ENCODE data around the gene PIM2. TPM values are rescaled to one million over a fixed set of nuclear protein-coding genes. Genes with fewer than 3 reads are reported as not detected.

Gene PIM2
- total and polyA plus RNA-seq, 5 donors from 2014 or later = 391 to 549 (median 475) TPM

GRCh38 chrX:48933757-48934156 lies 14.9 kb upstream of the PIM2 start:
- peak overlapping the region; percentile 91 to 98 (median 95) for H3K27ac Mint-ChIP-seq
- H3K27me3 ChIP-seq (ENCODE audit: control insufficient read depth, insufficient read depth, low read length) = no peaks in the 10 kb centered on the region
- no peaks in the 10 kb centered on the region for H3K9me3 ChIP-seq (ENCODE audit: control insufficient read depth in 2 of 2, low read length in 2 of 2)
- DNase-seq (peak in 1 of 3 donors; percentile 13), ATAC-seq (ENCODE audit: low read depth in 2 of 2) (no peak)
- H3K36me3 Mint-ChIP-seq = peaks cover 26% of the 10 kb centered on the region
- peak overlapping the region in 3 of 4 donors; percentile 19 to 85 (median 43) for H3K4me3 Mint-ChIP-seq
- peaks cover 0 to 2% (median 0%) of the 10 kb centered on the region in 7 donors for H3K9me3 Mint-ChIP-seq
- no peak overlapping the region for H3K4me3 ChIP-seq (ENCODE audit: low read depth, low read length)
- H3K36me3 ChIP-seq (ENCODE audit: control insufficient read depth, insufficient read depth, low read length) = peaks cover 16% of the 10 kb centered on the region
- H3K27ac ChIP-seq (ENCODE audit: insufficient read depth, low read length, poor library complexity, severe bottlenecking) = peak overlapping the region; percentile 99
- peaks cover 26 to 63% (median 45%) of the 10 kb centered on the region in 4 donors for H3K4me1 Mint-ChIP-seq
- peaks cover 54% of the 10 kb centered on the region for H3K4me1 ChIP-seq (ENCODE audit: control insufficient read depth, insufficient read depth, low read length, poor library complexity, severe bottlenecking)
- no peaks in the 10 kb centered on the region for H3K27me3 Mint-ChIP-seq

GRCh38 chrX:48927736-48928382 lies 9.0 kb upstream of the PIM2 start:
- Mint-ChIP-seq H3K4me3 (no peak overlapping the region), H3K27me3 (no peaks in the 10 kb centered on the region), H3K4me1 (peaks cover 4 to 49% (median 16%) of the 10 kb centered on the region in 4 donors), H3K27ac (peak overlapping the region in 2 of 3 donors; percentile 35 to 48), H3K9me3 (peaks cover 0 to 2% (median 0%) of the 10 kb centered on the region in 7 donors), H3K36me3 (peaks cover 34% of the 10 kb centered on the region)
- H3K4me1 ChIP-seq (ENCODE audit: control insufficient read depth, insufficient read depth, low read length, poor library complexity, severe bottlenecking) = peaks cover 23% of the 10 kb centered on the region
- no peak for ATAC-seq (ENCODE audit: low read depth in 2 of 2)
- H3K36me3 ChIP-seq (ENCODE audit: control insufficient read depth, insufficient read depth, low read length) = peaks cover 24% of the 10 kb centered on the region
- DNase-seq = no peak
- no peak overlapping the region for H3K4me3 ChIP-seq (ENCODE audit: low read depth, low read length)
- H3K9me3 ChIP-seq (ENCODE audit: control insufficient read depth in 2 of 2, low read length in 2 of 2) = no peaks in the 10 kb centered on the region
- H3K27me3 ChIP-seq (ENCODE audit: control insufficient read depth, insufficient read depth, low read length) = no peaks in the 10 kb centered on the region
- H3K27ac ChIP-seq (ENCODE audit: insufficient read depth, low read length, poor library complexity, severe bottlenecking) = no peak overlapping the region

GRCh38 chrX:48927123-48927522 lies 8.3 kb upstream of the PIM2 start:
- H3K27ac Mint-ChIP-seq = no peak overlapping the region
- H3K27me3 ChIP-seq (ENCODE audit: control insufficient read depth, insufficient read depth, low read length) = no peaks in the 10 kb centered on the region
- DNase-seq (no peak), ATAC-seq (ENCODE audit: low read depth in 2 of 2) (no peak)
- no peak overlapping the region for H3K4me3 ChIP-seq (ENCODE audit: low read depth, low read length)
- H3K4me1 Mint-ChIP-seq = peaks cover 4 to 53% (median 16%) of the 10 kb centered on the region in 4 donors
- peaks cover 28% of the 10 kb centered on the region for H3K4me1 ChIP-seq (ENCODE audit: control insufficient read depth, insufficient read depth, low read length, poor library complexity, severe bottlenecking)
- no peaks in the 10 kb centered on the region for H3K27me3 Mint-ChIP-seq
- no peak overlapping the region for H3K4me3 Mint-ChIP-seq
- H3K9me3 Mint-ChIP-seq = peaks cover 0 to 2% (median 0%) of the 10 kb centered on the region in 7 donors
- H3K36me3 ChIP-seq (ENCODE audit: control insufficient read depth, insufficient read depth, low read length) = peaks cover 24% of the 10 kb centered on the region
- H3K27ac ChIP-seq (ENCODE audit: insufficient read depth, low read length, poor library complexity, severe bottlenecking) = no peak overlapping the region
- H3K36me3 Mint-ChIP-seq = peaks cover 34% of the 10 kb centered on the region
- no peaks in the 10 kb centered on the region for H3K9me3 ChIP-seq (ENCODE audit: control insufficient read depth in 2 of 2, low read length in 2 of 2)

GRCh38 chrX:48924270-48924669 lies 5.4 kb upstream of the PIM2 start:
- Mint-ChIP-seq H3K4me1 (peaks cover 10 to 75% (median 19%) of the 10 kb centered on the region in 4 donors), H3K36me3 (peaks cover 26% of the 10 kb centered on the region), H3K27ac (peak overlapping the region; percentile 84 to 99 (median 87)), H3K9me3 (no peaks in the 10 kb centered on the region), H3K27me3 (no peaks in the 10 kb centered on the region), H3K4me3 (peak overlapping the region; percentile 34 to 78 (median 49))
- Histone ChIP-seq H3K36me3 (ENCODE audit: control insufficient read depth, insufficient read depth, low read length) (peaks cover 18% of the 10 kb centered on the region), H3K27ac (ENCODE audit: insufficient read depth, low read length, poor library complexity, severe bottlenecking) (no peak overlapping the region), H3K4me3 (ENCODE audit: low read depth, low read length) (no peak overlapping the region), H3K4me1 (ENCODE audit: control insufficient read depth, insufficient read depth, low read length, poor library complexity, severe bottlenecking) (peaks cover 56% of the 10 kb centered on the region), H3K27me3 (ENCODE audit: control insufficient read depth, insufficient read depth, low read length) (no peaks in the 10 kb centered on the region), H3K9me3 (ENCODE audit: control insufficient read depth in 2 of 2, low read length in 2 of 2) (no peaks in the 10 kb centered on the region)
- ATAC-seq (ENCODE audit: low read depth in 2 of 2) (no peak), DNase-seq (peak in 1 of 3 donors; percentile 27)

- Histone ChIP-seq H3K27me3 (ENCODE audit: control insufficient read depth, insufficient read depth, low read length) (no peaks in the 10 kb centered on the region), H3K4me1 (ENCODE audit: control insufficient read depth, insufficient read depth, low read length, poor library complexity, severe bottlenecking) (peaks cover 59% of the 10 kb centered on the region), H3K4me3 (ENCODE audit: low read depth, low read length) (no peak overlapping the region), H3K27ac (ENCODE audit: insufficient read depth, low read length, poor library complexity, severe bottlenecking) (no peak overlapping the region), H3K36me3 (ENCODE audit: control insufficient read depth, insufficient read depth, low read length) (peaks cover 18% of the 10 kb centered on the region), H3K9me3 (ENCODE audit: control insufficient read depth in 2 of 2, low read length in 2 of 2) (no peaks in the 10 kb centered on the region)
- Mint-ChIP-seq H3K27ac (peak overlapping the region; percentile 84 to 99 (median 87)), H3K27me3 (no peaks in the 10 kb centered on the region), H3K4me3 (peak overlapping the region in 1 of 4 donors; percentile 78), H3K4me1 (peaks cover 10 to 78% (median 19%) of the 10 kb centered on the region in 4 donors), H3K9me3 (no peaks in the 10 kb centered on the region), H3K36me3 (peaks cover 26% of the 10 kb centered on the region)
- DNase-seq (no peak), ATAC-seq (ENCODE audit: low read depth in 2 of 2) (no peak)
Measured at GRCh38 chrX:48923771-48924170, 4.9 kb upstream of the PIM2 start.

- H3K4me1 Mint-ChIP-seq = peaks cover 10 to 77% (median 19%) of the 10 kb centered on the region in 4 donors
- ATAC-seq (ENCODE audit: low read depth in 2 of 2) = no peak
- Histone ChIP-seq H3K9me3 (ENCODE audit: control insufficient read depth in 2 of 2, low read length in 2 of 2) (no peaks in the 10 kb centered on the region), H3K36me3 (ENCODE audit: control insufficient read depth, insufficient read depth, low read length) (peaks cover 31% of the 10 kb centered on the region), H3K27ac (ENCODE audit: insufficient read depth, low read length, poor library complexity, severe bottlenecking) (peak overlapping the region; percentile 96), H3K27me3 (ENCODE audit: control insufficient read depth, insufficient read depth, low read length) (no peaks in the 10 kb centered on the region), H3K4me3 (ENCODE audit: low read depth, low read length) (peak overlapping the region; percentile 92), H3K4me1 (ENCODE audit: control insufficient read depth, insufficient read depth, low read length, poor library complexity, severe bottlenecking) (peaks cover 60% of the 10 kb centered on the region)
- peaks cover 4% of the 10 kb centered on the region for H3K27me3 Mint-ChIP-seq
- H3K9me3 Mint-ChIP-seq = no peaks in the 10 kb centered on the region
- H3K27ac Mint-ChIP-seq = peak overlapping the region; percentile 94 to 99 (median 96)
- peak overlapping the region; percentile 94 to 97 (median 96) for H3K4me3 Mint-ChIP-seq
- H3K36me3 Mint-ChIP-seq = peaks cover 27% of the 10 kb centered on the region
- DNase-seq = no peak
Measured at GRCh38 chrX:48920718-48921104, 1.9 kb upstream of the PIM2 start.

GRCh38 chrX:48919947-48920717 lies 1.3 kb upstream of the PIM2 start:
- H3K27ac Mint-ChIP-seq = peak overlapping the region; percentile 94 to 99 (median 96)
- peaks cover 10 to 78% (median 18%) of the 10 kb centered on the region in 4 donors for H3K4me1 Mint-ChIP-seq
- peaks cover 32% of the 10 kb centered on the region for H3K36me3 ChIP-seq (ENCODE audit: control insufficient read depth, insufficient read depth, low read length)
- peaks cover 66% of the 10 kb centered on the region for H3K4me1 ChIP-seq (ENCODE audit: control insufficient read depth, insufficient read depth, low read length, poor library complexity, severe bottlenecking)
- DNase-seq (peak; percentile 22 to 77 (median 65)), ATAC-seq (ENCODE audit: low read depth in 2 of 2) (peak; percentile 30 to 35)
- H3K36me3 Mint-ChIP-seq = peaks cover 26% of the 10 kb centered on the region
- H3K9me3 ChIP-seq (ENCODE audit: control insufficient read depth in 2 of 2, low read length in 2 of 2) = no peaks in the 10 kb centered on the region
- peak overlapping the region; percentile 94 to 97 (median 96) for H3K4me3 Mint-ChIP-seq
- peaks cover 4% of the 10 kb centered on the region for H3K27me3 Mint-ChIP-seq
- no peaks in the 10 kb centered on the region for H3K9me3 Mint-ChIP-seq
- H3K27ac ChIP-seq (ENCODE audit: insufficient read depth, low read length, poor library complexity, severe bottlenecking) = peak overlapping the region; percentile 96
- no peaks in the 10 kb centered on the region for H3K27me3 ChIP-seq (ENCODE audit: control insufficient read depth, insufficient read depth, low read length)
- peak overlapping the region; percentile 92 for H3K4me3 ChIP-seq (ENCODE audit: low read depth, low read length)
